ENCODE measurements around the gene C6orf120.
A peak's percentile ranks its signal among the peaks of the same experiment; 100 is the strongest.

The C6orf120 gene

DNA sequence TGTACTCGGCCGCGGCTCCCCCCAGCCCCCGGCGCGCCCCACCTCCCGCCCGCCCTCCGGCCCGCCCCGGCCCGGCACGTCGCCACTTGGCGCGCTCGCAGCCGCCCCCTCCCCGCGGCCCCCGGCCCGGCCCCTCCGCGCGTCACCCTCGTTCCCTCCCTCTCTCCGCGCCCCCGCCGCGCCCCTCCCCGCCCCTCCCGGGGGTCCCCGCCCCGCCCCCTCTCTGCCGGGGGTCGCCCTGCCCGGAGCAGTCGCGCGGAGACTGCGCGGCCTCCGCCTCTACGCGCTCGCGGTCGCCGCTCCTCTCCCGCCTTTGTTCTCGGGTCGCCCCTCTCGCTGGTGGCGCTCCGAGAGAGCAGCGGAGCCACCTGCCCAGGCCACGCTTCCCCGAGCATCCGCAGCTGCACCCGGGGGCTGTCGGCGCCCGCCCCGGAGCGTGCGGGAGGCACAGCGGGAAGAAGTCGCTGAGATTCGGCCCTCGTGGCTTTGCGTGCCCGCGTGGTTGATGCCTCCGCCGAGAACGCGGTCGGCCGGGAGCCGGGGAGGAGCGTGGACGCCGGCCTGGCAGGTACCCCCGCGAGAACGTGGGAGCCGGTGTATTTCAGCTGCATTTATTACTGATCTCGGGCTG, 22.7 kb downstream of the C6orf120 start, which contains the start of gene PHF10:
TSS of gene PHF10 (minus strand) at position 7 of the 631 bp plus-strand sequence. CDS start 569 bp downstream, outside the sequence.
- Mint-ChIP-seq H3K4me1 (peaks cover 10% of the 10 kb centered on the region), H3K27me3 (no peaks in the 10 kb centered on the region), H3K36me3 (no peaks in the 10 kb centered on the region), H3K9me3 (no peaks in the 10 kb centered on the region), H3K4me3 (peak within 1 kb of the TSS; percentile 99), H3K27ac (peak within 1 kb of the TSS; percentile 94)
- peak; percentile 51 to 68 for DNase-seq (ENCODE audit: low spot score in 2 of 2)
- peak; percentile 51 for ATAC-seq (ENCODE audit: low read depth)

DNA sequence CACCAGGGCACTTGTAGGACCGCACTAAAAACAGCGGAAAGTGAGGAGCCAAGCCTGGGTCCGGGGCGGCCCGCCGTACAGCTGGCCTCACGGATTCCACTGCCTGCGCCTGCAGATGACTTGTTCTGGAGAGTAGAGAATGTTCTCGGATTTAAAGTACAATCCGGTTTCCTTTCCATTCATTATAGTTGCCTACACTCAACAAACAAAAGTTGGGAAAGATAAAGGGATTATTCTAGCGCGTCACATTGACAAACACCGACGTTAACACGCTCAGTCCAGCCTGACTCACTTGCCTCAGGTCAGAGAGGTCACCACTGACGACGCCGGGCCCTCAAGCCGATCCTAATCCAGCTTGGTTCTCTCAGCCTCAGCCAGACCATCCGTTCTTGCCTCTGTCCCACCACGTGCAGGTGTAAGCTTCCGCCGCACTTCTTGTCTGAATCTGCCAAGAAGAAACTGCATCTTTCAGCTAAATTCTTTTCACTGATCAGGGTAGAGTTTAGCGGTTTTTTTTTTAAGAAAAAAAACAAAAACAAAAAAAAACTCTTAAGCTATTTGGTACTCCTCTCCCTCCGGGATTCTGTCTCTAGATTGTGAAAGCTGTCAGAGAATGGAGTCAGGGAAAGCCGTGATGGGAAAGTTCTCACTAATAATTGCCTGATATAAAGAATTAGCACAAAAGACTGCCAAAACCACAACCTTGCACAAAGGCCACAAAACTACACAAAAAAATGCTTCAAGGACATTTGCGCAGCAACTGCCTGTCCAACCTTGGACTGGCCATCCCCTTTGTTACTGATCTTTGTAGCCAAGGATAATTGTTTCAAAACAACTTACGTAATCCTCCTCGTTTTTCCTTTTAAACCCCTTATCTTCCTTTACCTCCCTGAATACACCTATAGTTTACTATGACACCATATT, 23.5 kb downstream of the C6orf120 start:
- Mint-ChIP-seq H3K9me3 (no peaks in the 10 kb centered on the region), H3K36me3 (no peaks in the 10 kb centered on the region), H3K27me3 (no peaks in the 10 kb centered on the region), H3K4me1 (peaks cover 10% of the 10 kb centered on the region), H3K4me3 (peak overlapping the region; percentile 80), H3K27ac (peak overlapping the region; percentile 73)
- no peak for ATAC-seq (ENCODE audit: low read depth)
- no peak for DNase-seq (ENCODE audit: low spot score in 2 of 2)

DNA sequence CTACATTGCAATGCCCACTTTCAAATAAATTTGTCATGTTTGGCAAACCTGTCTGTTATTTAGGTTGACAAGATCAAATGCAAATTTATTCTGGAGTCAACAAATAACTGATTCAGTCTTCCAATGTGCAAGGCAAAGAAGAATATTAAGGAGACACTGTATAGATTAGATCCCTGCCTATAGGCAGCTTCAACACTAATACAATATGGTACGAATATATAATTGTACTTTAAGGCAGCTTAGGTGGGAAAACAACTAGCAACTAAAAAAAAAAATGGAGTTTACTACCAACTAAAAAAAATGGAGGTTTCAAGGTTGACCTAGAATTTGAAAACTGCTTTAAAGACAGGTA, 24.1 kb downstream of the C6orf120 start:
- H3K27ac Mint-ChIP-seq: peak overlapping the region; percentile 73

DNA sequence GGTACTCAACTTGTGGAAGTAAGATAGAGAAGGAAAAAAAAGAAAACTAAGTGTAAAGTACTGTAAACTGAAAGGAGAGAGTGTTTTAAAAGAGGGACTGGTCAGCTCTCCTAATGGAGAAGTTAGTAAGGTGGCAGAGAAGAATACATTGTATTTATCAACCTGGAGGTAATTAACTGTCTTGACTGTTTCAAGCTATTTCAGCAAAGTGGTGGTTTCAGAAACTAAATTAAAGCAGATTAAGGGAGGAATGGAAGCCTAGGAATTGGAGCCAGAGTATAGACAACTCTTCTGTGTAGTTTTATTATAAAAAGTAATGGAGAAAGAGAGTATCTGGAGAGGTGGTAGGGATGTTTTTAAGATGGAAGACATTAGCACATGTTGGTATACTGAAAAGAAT, 25.0 kb downstream of the C6orf120 start:
- Mint-ChIP-seq H3K4me3 (no peak overlapping the region), H3K9me3 (no peaks in the 10 kb centered on the region), H3K27me3 (no peaks in the 10 kb centered on the region), H3K36me3 (no peaks in the 10 kb centered on the region), H3K4me1 (peaks cover 6% of the 10 kb centered on the region), H3K27ac (no peak overlapping the region)
- DNase-seq (ENCODE audit: low spot score in 2 of 2) (no peak), ATAC-seq (ENCODE audit: low read depth) (no peak)

More for the DNA sequence above, 24.1 kb downstream of the C6orf120 start:
- DNase-seq (ENCODE audit: low spot score in 2 of 2) (no peak), ATAC-seq (ENCODE audit: low read depth) (no peak)
- H3K4me3 Mint-ChIP-seq: peak overlapping the region; percentile 80
- H3K9me3 Mint-ChIP-seq: no peaks in the 10 kb centered on the region
- peaks cover 10% of the 10 kb centered on the region for H3K4me1 Mint-ChIP-seq
- no peaks in the 10 kb centered on the region for H3K36me3 Mint-ChIP-seq
- no peaks in the 10 kb centered on the region for H3K27me3 Mint-ChIP-seq

DNA sequence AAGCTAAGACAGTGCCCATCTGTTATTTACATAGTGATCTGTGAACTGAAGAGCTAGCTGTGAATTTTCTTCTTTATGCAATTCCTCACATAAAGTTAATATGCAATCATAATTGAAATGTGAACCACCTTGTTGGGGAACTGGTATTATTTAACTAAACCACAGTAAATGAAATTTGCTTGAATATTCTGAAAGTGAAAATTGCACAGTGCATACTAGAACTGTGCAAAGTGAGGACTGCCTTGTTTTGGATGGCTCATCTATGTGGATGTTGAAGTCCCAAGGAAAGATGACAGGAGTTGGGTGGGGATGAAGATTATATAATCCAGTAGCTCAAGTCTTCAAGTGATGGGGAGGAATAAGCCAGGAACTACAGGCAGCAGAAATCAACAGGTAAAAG, 28.0 kb downstream of the C6orf120 start:
- Mint-ChIP-seq H3K9me3 (no peaks in the 10 kb centered on the region), H3K4me1 (no peaks in the 10 kb centered on the region), H3K4me3 (no peak overlapping the region), H3K27ac (no peak overlapping the region), H3K27me3 (no peaks in the 10 kb centered on the region), H3K36me3 (no peaks in the 10 kb centered on the region)
- DNase-seq (ENCODE audit: low spot score in 2 of 2): no peak
- no peak for ATAC-seq (ENCODE audit: low read depth)

DNA sequence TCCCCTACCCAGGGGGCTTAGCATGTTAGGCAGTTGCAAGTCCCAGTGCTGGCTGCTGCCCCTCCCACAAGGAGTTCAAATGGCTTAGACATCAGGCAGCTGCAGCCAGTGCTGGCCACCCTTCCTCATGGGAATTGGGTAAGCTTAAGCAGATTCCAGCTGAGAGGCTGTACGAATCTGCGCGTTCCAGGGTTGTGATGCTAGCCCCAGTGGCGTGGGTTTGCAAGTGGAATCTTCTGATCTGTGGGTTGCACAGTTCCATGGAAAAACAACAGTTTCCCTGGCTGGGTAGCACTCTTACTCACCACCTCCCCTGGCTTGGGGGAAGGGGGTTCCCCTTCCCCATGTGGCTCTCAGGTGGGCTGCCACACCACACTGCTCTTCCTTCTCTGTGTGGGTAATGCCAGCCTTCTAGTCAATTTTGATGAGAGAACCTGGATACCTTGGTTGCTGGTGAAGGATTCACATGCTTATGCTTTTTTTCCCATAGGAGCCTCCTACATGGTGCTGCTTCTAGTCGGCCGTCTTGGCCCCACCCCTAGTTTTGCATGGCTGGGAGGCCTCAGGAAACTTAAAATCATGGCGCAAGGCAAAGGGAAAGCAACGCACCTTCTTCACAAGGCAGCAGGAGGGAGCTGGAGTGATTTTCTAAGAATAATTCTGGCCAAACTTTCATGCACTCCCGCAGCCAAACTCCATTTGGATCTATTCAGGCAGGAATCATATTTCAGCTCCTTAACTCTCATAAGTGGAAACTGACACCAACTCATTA, 36.5 kb downstream of the C6orf120 start:
- Mint-ChIP-seq H3K4me1 (no peaks in the 10 kb centered on the region), H3K4me3 (no peak overlapping the region), H3K27me3 (peaks cover 6% of the 10 kb centered on the region), H3K27ac (no peak overlapping the region), H3K9me3 (no peaks in the 10 kb centered on the region), H3K36me3 (peaks cover 1% of the 10 kb centered on the region)
- no peak for ATAC-seq (ENCODE audit: low read depth)
- DNase-seq (ENCODE audit: low spot score in 2 of 2): no peak

DNA sequence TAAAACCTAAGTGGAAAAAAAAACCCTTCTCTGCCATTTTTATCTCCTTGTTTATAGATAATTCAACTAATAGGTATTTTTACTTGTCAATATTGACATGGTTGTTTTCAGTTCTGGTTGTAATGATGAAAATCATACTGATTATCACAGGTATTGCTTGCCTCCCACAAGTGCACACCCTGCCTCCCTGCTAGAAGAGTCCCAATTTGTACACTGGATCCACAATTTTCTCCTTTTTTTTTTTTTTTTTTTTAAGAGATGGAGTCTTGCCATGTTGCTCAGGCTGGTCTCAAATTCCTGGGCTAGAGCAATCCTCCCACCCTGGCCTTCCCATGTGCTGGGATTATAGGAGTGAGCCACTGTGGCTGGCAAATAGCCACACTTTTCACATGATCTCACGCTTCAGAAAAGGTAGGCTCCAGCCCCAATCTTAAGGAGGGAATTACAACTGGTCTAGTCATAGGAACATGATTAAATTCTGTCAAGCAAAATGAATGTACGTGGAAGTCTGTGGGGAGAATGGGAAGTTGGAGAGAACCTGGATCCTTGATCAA, 37.1 kb downstream of the C6orf120 start:
- Mint-ChIP-seq H3K27me3 (peaks cover 6% of the 10 kb centered on the region), H3K4me3 (no peak overlapping the region), H3K4me1 (no peaks in the 10 kb centered on the region), H3K27ac (no peak overlapping the region), H3K9me3 (no peaks in the 10 kb centered on the region), H3K36me3 (peaks cover 1% of the 10 kb centered on the region)
- no peak for ATAC-seq (ENCODE audit: low read depth)
- no peak for DNase-seq (ENCODE audit: low spot score in 2 of 2)

DNA sequence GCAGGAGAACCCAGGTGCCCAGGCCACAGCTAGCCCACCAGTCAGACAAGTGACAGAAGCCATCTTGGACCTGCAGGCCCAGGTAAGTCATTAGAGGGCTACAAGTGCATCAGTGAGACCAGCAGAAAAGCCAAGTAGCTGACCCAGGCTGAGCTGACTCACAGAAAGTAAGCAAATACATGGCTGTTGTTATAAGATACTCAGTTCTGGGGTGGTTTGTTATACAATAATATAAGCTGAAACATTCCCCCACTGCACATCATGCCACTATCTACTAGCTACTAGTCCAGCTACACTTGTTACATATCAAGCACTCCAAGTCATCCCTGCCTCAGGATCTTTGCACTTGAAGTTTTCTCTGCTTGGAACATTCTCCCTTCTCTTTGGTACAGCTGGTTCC, 39.4 kb downstream of the C6orf120 start:
- Mint-ChIP-seq H3K27ac (no peak overlapping the region), H3K27me3 (peaks cover 2% of the 10 kb centered on the region), H3K36me3 (peaks cover 5% of the 10 kb centered on the region), H3K9me3 (peaks cover 3% of the 10 kb centered on the region), H3K4me1 (no peaks in the 10 kb centered on the region), H3K4me3 (no peak overlapping the region)
- no peak for ATAC-seq (ENCODE audit: low read depth)
- no peak for DNase-seq (ENCODE audit: low spot score in 2 of 2)

DNA sequence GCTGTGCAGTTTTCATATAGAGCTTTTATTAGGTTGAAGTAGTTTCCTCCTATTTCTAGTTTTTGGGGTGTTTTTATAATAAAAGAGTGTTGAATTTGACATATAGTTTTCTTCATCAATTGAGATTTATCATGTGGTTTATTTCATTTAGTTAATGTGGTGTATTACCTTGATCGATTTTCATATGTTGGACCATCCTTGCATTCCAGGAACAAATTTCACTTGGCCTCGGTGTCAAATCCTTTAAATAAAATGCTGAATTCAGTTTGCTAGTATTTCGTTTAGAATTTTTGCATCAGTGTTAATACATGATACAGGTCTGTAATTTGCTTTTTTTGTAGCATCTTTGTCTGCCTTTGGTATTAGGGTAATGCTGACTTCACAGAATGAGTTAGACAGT, 43.5 kb downstream of the C6orf120 start:
- ATAC-seq (ENCODE audit: low read depth): no peak
- Mint-ChIP-seq H3K27ac (no peak overlapping the region), H3K9me3 (peaks cover 11% of the 10 kb centered on the region), H3K4me1 (no peaks in the 10 kb centered on the region), H3K27me3 (no peaks in the 10 kb centered on the region), H3K36me3 (peaks cover 17% of the 10 kb centered on the region), H3K4me3 (no peak overlapping the region)
- no peak for DNase-seq (ENCODE audit: low spot score in 2 of 2)

DNA sequence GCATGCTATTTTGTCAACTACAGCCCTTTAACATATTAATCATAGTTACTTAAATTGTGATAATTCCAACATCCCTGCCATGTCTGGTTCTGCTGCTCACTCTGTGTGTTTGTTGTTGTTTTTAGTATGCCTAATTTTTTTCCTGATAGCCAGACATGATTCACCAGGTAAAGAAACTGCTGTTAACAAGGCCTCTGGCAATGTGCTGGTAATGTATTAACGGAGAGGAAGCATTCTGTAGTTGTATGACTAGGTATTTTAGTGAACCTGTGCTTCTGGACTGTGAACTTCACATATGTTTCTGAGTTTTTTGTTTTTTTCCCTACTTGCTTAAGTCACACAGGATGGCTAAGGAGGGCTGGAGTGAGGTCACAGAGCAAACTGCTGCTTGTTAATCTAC, 44.6 kb downstream of the C6orf120 start:
- H3K27me3 Mint-ChIP-seq: no peaks in the 10 kb centered on the region
- no peak overlapping the region for H3K27ac Mint-ChIP-seq
- peaks cover 11% of the 10 kb centered on the region for H3K9me3 Mint-ChIP-seq
- H3K4me3 Mint-ChIP-seq: no peak overlapping the region
- DNase-seq (ENCODE audit: low spot score in 2 of 2): no peak
- H3K4me1 Mint-ChIP-seq: no peaks in the 10 kb centered on the region
- no peak for ATAC-seq (ENCODE audit: low read depth)
- peaks cover 17% of the 10 kb centered on the region for H3K36me3 Mint-ChIP-seq

DNA sequence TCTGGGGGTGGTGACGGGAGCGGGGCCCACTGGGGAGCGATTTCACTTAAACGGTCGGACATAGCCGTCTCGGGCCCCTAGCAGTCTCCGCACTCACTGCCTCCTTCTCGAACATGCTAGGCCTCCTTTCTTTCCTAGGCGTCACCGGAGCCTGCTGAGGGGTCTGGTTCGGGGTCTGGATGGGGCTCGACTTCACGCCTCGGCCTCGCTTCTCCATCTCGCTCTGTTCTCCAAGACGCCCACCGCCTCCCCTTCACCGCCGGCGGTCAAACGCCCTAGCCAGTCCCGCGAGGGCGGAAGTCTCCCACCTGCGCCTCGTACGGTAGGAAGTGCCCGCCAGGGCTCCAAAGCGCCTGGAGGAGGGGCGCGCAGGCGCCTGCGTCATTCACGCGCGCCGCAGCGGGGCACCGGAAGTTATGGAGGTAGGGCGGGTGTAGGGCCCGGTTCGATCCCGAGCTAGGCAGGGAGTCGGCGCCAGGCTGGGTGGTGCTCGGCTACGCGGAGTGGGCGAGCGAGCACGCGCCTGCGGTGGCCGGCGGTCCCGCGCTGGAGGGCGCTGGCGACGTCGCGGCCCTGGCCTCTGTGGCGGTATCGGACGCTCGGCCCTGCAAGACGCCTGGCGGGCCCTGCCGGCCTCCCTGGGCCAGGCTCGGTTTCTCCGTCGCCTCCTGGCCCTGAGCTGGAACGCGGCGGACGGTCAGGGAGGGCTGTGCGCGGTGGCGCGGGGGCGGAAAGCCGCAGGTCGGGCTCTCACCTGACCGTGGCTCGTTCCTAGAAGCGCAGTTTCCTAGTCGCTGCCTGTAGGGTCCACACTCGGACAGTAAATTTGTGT, 49.5 kb downstream of the C6orf120 start, which contains the start of the genes DYNLT2 and ERMARD:
TSS of gene DYNLT2 (minus strand) at position 331 of the 832 bp plus-strand sequence. CDS start at position 217, 114 bp downstream.
TSS of gene ERMARD (plus strand) at position 381 of the 832 bp plus-strand sequence. CDS start at position 417, 36 bp downstream.
- H3K36me3 Mint-ChIP-seq: peaks cover 11% of the 10 kb centered on the region
- peak; percentile 93 for ATAC-seq (ENCODE audit: low read depth)
- DNase-seq (ENCODE audit: low spot score in 2 of 2): peak; percentile 92 to 94
- H3K4me1 Mint-ChIP-seq: peaks cover 6% of the 10 kb centered on the region
- peak within 1 kb of the TSS; percentile 98 for H3K27ac Mint-ChIP-seq
- peaks cover 7% of the 10 kb centered on the region for H3K9me3 Mint-ChIP-seq
- no peaks in the 10 kb centered on the region for H3K27me3 Mint-ChIP-seq
- H3K4me3 Mint-ChIP-seq: peak within 1 kb of the TSS; percentile 93

DNA sequence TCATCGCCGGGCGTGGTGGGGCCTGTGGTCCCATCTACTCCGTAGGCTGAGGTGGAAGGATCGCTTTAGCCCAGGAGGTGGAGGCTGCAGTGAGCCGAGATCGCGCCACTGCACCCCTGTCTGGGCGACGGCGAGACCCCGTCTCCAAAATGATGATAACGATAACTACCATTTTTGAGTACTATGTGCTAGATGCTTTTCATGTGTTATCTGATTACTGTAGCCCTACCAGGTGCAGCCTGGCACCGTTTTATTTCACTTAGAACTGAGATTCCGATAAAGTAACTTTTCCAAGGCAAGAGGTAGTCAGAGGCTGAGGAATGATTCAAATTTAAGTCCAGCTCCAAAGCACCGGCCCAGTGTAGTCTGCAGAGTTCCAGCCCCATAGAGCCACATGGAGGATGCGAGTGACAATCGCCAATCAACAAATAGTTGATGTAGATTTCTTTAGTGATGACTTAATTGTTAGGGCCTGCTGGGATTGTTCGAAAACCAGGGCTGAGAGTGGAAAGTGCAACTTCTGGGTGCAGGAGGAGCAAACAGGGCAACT, 50.2 kb downstream of the C6orf120 start:
- Mint-ChIP-seq H3K4me3 (peak overlapping the region; percentile 93), H3K27ac (peak overlapping the region; percentile 98), H3K4me1 (peaks cover 6% of the 10 kb centered on the region), H3K27me3 (no peaks in the 10 kb centered on the region), H3K36me3 (peaks cover 11% of the 10 kb centered on the region), H3K9me3 (peaks cover 3% of the 10 kb centered on the region)
- ATAC-seq (ENCODE audit: low read depth) (peak; percentile 27), DNase-seq (ENCODE audit: low spot score in 2 of 2) (no peak)
